ENCODE data around the gene ZNF561. TPM values are rescaled to one million over a fixed set of nuclear protein-coding genes. Genes with fewer than 3 reads are reported as not detected.
"Not testable (repeated sequence)": the region's sequence is repeated elsewhere in the genome, so short reads cannot be mapped to it uniquely, and the experiment has no call there.

ZNF561 gene
- total RNA-seq, 1 experiment from 2014 or later = 27.3 TPM

DNA sequence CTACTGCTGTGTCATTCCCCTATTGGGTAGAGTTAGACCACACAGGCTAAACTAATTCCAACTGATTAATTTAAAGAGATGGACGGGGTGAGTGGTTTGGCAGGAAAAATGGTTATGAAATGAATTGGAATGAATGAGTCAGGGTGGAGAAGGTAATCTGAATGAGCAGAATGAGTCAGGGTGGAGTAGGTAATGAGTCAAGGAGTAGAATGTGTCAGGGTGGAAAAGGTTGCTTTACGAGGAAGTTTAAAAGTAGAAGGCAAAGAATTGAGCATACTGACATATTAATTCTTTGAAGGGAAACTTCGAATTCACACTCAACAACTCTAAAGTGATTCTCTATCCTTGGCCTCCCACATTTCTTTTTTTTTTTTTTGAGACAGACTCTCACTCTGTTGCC, 24.0 kb downstream of the ZNF561 start:
- peak overlapping the region; percentile 36 for H3K4me3 Mint-ChIP-seq (ENCODE audit: low read depth, unreplicated experiment)
- H3K27ac Mint-ChIP-seq (ENCODE audit: unreplicated experiment) = peak overlapping the region; percentile 97

GRCh38 chr19:9586764-9587163, 34.3 kb downstream of the ZNF561 start:
- Mint-ChIP-seq H3K9me3 (ENCODE audit: low read depth, unreplicated experiment) (no peaks in the 10 kb centered on the region), H3K36me3 (ENCODE audit: insufficient read depth, unreplicated experiment) (peaks cover 35% of the 10 kb centered on the region), H3K4me3 (ENCODE audit: low read depth, unreplicated experiment) (no peak overlapping the region), H3K4me1 (ENCODE audit: low read depth, unreplicated experiment) (peaks cover 17% of the 10 kb centered on the region), H3K27me3 (ENCODE audit: unreplicated experiment) (no peaks in the 10 kb centered on the region), H3K27ac (ENCODE audit: unreplicated experiment) (no peak overlapping the region)
- DNase-seq = peak; percentile 72
- peak; percentile 42 for TF ChIP-seq CTCF (IDR thresholded peaks at IDR 0.05; ENCODE audit: unreplicated experiment)
- intact Hi-C loops (cut with micrococcal nuclease; ENCODE audit: unreplicated experiment) = loop anchor here (2.0 to 10.0 kb wide), 3 partner anchors 36 to 442 kb away; partner anchors contain the start of genes ZNF317 and ZNF561
- no TSS peak for BruUV-seq (replicated peaks)
- CTCF ChIA-PET = no interaction called here

More for the DNA sequence above, 24.0 kb downstream of the ZNF561 start:
- intact Hi-C loops (cut with micrococcal nuclease; ENCODE audit: unreplicated experiment) = no loop called here
- TF ChIP-seq CTCF (IDR thresholded peaks at IDR 0.05; ENCODE audit: unreplicated experiment) = no peak
- CTCF ChIA-PET = no interaction called here
- peaks cover 8% of the 10 kb centered on the region for H3K4me1 Mint-ChIP-seq (ENCODE audit: low read depth, unreplicated experiment)
- DNase-seq = peak; percentile 17
- peaks cover 18% of the 10 kb centered on the region for H3K36me3 Mint-ChIP-seq (ENCODE audit: insufficient read depth, unreplicated experiment)
- no peaks in the 10 kb centered on the region for H3K27me3 Mint-ChIP-seq (ENCODE audit: unreplicated experiment)
- no TSS peak for BruUV-seq (replicated peaks)
- peaks cover 9% of the 10 kb centered on the region for H3K9me3 Mint-ChIP-seq (ENCODE audit: low read depth, unreplicated experiment)

GRCh38 chr19:9584073-9584833, 36.8 kb downstream of the ZNF561 start, which contains the start of gene ZNF121:
Gene ZNF121 (minus strand): TSS chr19:9584504. CDS start chr19:9568097, 16,407 bp downstream.
- peak within 1 kb of the TSS; percentile 93 for H3K27ac Mint-ChIP-seq (ENCODE audit: unreplicated experiment)
- TSS peak; percentile 79 for BruUV-seq (replicated peaks)
- DNase-seq = peak; percentile 77
- TF ChIP-seq CTCF (IDR thresholded peaks at IDR 0.05; ENCODE audit: unreplicated experiment) = no peak
- H3K4me1 Mint-ChIP-seq (ENCODE audit: low read depth, unreplicated experiment) = peaks cover 17% of the 10 kb centered on the region
- H3K9me3 Mint-ChIP-seq (ENCODE audit: low read depth, unreplicated experiment) = peaks cover 2% of the 10 kb centered on the region
- H3K36me3 Mint-ChIP-seq (ENCODE audit: insufficient read depth, unreplicated experiment) = peaks cover 42% of the 10 kb centered on the region
- H3K4me3 Mint-ChIP-seq (ENCODE audit: low read depth, unreplicated experiment) = peak within 1 kb of the TSS; percentile 83
- CTCF ChIA-PET = interaction anchor here (0.6 kb wide), 1 partner anchor 41 kb away, joined by 3 read pairs; no protein-coding TSS in a partner anchor
- H3K27me3 Mint-ChIP-seq (ENCODE audit: unreplicated experiment) = no peaks in the 10 kb centered on the region
- intact Hi-C loops (cut with micrococcal nuclease; ENCODE audit: unreplicated experiment) = loop anchor here (10.0 kb wide), 1 partner anchor 439 kb away; the partner anchor contains the start of gene ZNF317

DNA sequence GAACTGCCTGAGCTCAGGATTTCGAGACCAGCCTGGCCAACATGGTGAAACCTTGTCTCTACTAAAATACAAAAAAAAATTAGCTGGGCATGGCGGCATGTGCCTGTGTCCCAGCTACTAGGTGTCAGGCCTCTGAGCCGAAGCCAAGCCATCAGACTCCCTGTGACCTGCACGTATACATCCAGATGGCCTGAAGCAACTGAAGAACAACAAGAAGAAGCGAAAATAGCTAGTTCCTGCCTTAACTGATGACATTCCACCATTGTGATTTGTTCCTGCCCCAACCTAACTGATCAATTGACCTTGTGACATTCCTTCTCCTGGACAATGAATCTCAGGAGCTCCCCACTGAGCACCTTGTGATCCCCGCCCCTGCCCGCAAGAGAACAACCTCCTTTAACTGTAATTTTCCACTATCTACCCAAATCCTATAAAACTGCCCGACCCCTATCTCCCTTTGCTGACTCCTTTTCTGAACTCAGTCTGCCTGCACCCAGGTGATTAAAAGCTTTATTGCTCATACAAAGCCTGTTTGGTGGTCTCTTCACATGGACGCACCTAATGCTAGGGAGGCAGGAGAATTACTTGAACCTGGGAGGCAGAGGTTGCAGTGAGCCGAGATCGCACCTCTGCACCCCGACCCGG, 38.8 kb downstream of the ZNF561 start:
- peaks cover 55% of the 10 kb centered on the region for H3K36me3 Mint-ChIP-seq (ENCODE audit: insufficient read depth, unreplicated experiment)
- H3K27me3 Mint-ChIP-seq (ENCODE audit: unreplicated experiment); DNase-seq; BruUV-seq (replicated peaks); H3K9me3 Mint-ChIP-seq (ENCODE audit: low read depth, unreplicated experiment); CTCF ChIA-PET: not testable (repeated sequence)
- intact Hi-C loops (cut with micrococcal nuclease; ENCODE audit: unreplicated experiment) = loop anchor here (10.0 kb wide), 1 partner anchor 437 kb away; the partner anchor contains the start of gene ZNF317
- peaks cover 17% of the 10 kb centered on the region for H3K4me1 Mint-ChIP-seq (ENCODE audit: low read depth, unreplicated experiment)
- H3K27ac Mint-ChIP-seq (ENCODE audit: unreplicated experiment) = peak overlapping the region; percentile 75
- peak overlapping the region; percentile 71 for H3K4me3 Mint-ChIP-seq (ENCODE audit: low read depth, unreplicated experiment)

All from Calu3 (cell line).